ENCODE data around the gene SOST.

DNA sequence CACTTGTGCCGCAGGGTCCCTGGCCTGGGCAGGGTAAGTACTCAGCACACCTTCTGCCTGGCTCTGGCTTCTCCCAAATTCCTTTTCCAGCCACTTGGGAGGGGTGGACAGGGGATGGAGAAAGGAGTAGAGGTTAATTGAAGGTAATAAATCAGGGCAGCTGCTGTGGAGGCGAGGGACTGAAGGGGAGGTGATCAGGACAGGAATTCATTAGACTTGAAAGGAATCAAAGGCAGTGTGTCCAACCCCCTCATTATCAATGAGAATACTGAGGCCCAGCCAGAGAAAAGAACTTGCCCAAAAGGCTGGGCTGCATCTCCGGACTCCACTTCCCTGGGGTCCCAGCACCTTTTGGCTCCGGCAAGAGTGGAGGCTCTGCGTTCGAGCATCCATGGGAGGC is 2.4 kb downstream of the SOST start:
- TF ChIP-seq CTCF (IDR thresholded peaks at IDR 0.05) (no peak), EZH2 (IDR thresholded peaks at IDR 0.05; ENCODE audit: borderline replicate concordance, insufficient read depth, low read depth, low read length, poor library complexity, severe bottlenecking) (no peak)

All from B cell (primary cell).